Stomach (tissue), 9 donors: ENCODE measurements around the gene NPIPA5. TPM values are rescaled to one million over a fixed set of nuclear protein-coding genes. Genes with fewer than 3 reads are reported as not detected.
"Not testable (repeated sequence)": the region's sequence is repeated elsewhere in the genome, so short reads cannot be mapped to it uniquely, and the experiment has no call there.

Experiments used
- DNase-seq, 2 donors: peaks; one replicate each; pipeline versions ENCODE4 v3.0.0 to v3.0.0-alpha.2; 2013 to 2019
- H3K27ac ChIP-seq, 5 donors: fragments of 200-600 bp in 4 of 5; sonication (generic) in 4 of 5; one replicate each; pipeline ENCODE4 v1.5.1; 2013 to 2019; ENCODE audit warnings: mild to moderate bottlenecking in 1 of 5, moderate library complexity in 1 of 5
- H3K27me3 ChIP-seq, 3 donors: fragments of 200-600 bp; sonication (generic); one replicate each; pipeline ENCODE4 v1.5.1; 2017 to 2019; ENCODE audit warnings: mixed run types in 1 of 3
- H3K36me3 ChIP-seq, 4 donors: fragments of 200-600 bp; sonication (generic); 1 replicate in 3 of 4; 2 replicates in 1 of 4; pipeline ENCODE4 v1.5.1; 2016 to 2019
- H3K4me1 ChIP-seq, 4 donors: fragments of 200-600 bp; sonication (generic); one replicate each; pipeline ENCODE4 v1.5.1; 2016 to 2019
- H3K4me3 ChIP-seq, 4 donors: fragments of 200-600 bp; sonication (generic) in 3 of 4; one replicate each; pipeline ENCODE4 v1.5.1; 2016 to 2019; ENCODE audit warnings: mild to moderate bottlenecking in 1 of 4
- H3K9me3 ChIP-seq, 4 donors: fragments of 200-600 bp; sonication (generic); one replicate each; pipeline ENCODE4 v1.5.1; 2016 to 2019
- CTCF ChIP-seq, 7 experiments: fragments of 450-650 bp in 4 of 7; fragments of 200-600 bp in 3 of 7; sonication (generic) in 3 of 7; IDR thresholded peaks; one replicate each; pipeline ENCODE4 v1.5.1; 2016 to 2019; ENCODE audit warnings: antibody characterized with exemption in 7 of 7, control low read depth in 2 of 7, mild to moderate bottlenecking in 1 of 7
- EP300 ChIP-seq: sonication (generic); formaldehyde crosslinking; IDR thresholded peaks from one replicate; pipeline ENCODE4 v1.6.1; 2017; ENCODE audit warnings: antibody characterized with exemption
- POLR2A ChIP-seq, 4 donors: fragments of 450-650 bp; IDR thresholded peaks; one replicate each; pipeline ENCODE4 v1.6.1; 2016; ENCODE audit warnings: antibody characterized with exemption in 4 of 4, control low read depth in 2 of 4, mild to moderate bottlenecking in 1 of 4, moderate library complexity in 1 of 4
- POLR2AphosphoS5 ChIP-seq, 3 donors: sonication (generic); formaldehyde crosslinking; IDR thresholded peaks; one replicate each; pipeline ENCODE4 v1.6.1; 2016; ENCODE audit warnings: antibody characterized with exemption in 3 of 3
- WGBS, 5 donors: extraction: QIAGEN DNeasy Blood & Tissue Kit in 3 of 5; methylation state at CpG; one replicate each; pipeline versions ENCODE4 v1.1.5 to v1.1.7; 2013 to 2018; 5-methylcytosine and 5-hydroxymethylcytosine counted together
- intact Hi-C: fragments of 100-400 bp; cut with DNase I; formaldehyde crosslinking; loops from one replicate; pipeline ENCODE4 v1.15.1; 2023; ENCODE audit warnings: low total_unique reads
- polyA plus RNA-seq, 3 donors: library from polyadenylated mRNA; stranded (reverse); fragments of 200-250 nt; gene quantifications; one replicate each; pipeline ENCODE4 v1.2.3, GENCODE V29; 2013
- total RNA-seq, 5 donors: library from RNA; depleted of rRNA; stranded (reverse); fragments of >200 nt; gene quantifications; one replicate each; pipeline versions ENCODE4 v1.1.0 to v1.2.3, GENCODE V29; 2014 to 2016
- donor health status: healthy with polysubstance abuse.
- donor health status: Bipolar disorder and iron deficiency.
- donor health status: healthy.

The NPIPA5 gene
- total and polyA plus RNA-seq, 8 donors, result 0.45 to 20.6 (median 13.1) TPM; not detected in 1

GRCh38 chr16:15404792-15405191 is 26.7 kb upstream of the NPIPA5 start:
- WGBS, 5 donors, result 71 to 82% (median 74%) methylated on average over 4 of the region's 4 CpGs
- peaks cover 0 to 27% (median 2%) of the 10 kb centered on the region in 4 donors for H3K36me3 ChIP-seq
- DNase-seq, result no peak
- TF ChIP-seq CTCF (IDR thresholded peaks at IDR 0.05), result no peak
- TF ChIP-seq POLR2AphosphoS5 (IDR thresholded peaks at IDR 0.05), result no peak
- no peak for TF ChIP-seq POLR2A (IDR thresholded peaks at IDR 0.05)
- TF ChIP-seq EP300, result no peak
- H3K4me1 ChIP-seq, result no peaks in the 10 kb centered on the region
- H3K9me3 ChIP-seq, result no peaks in the 10 kb centered on the region
- intact Hi-C loops, result no loop called here
- no peak overlapping the region for H3K4me3 ChIP-seq
- H3K27me3 ChIP-seq, result no peaks in the 10 kb centered on the region
- H3K27ac ChIP-seq, result peak overlapping the region in 1 of 5 donors; percentile 7

- intact Hi-C loops, H3K27me3 ChIP-seq, DNase-seq, H3K4me3 ChIP-seq, H3K9me3 ChIP-seq, H3K4me1 ChIP-seq: not testable (repeated sequence)
- peaks cover 0 to 21% (median 2%) of the 10 kb centered on the region in 4 donors for H3K36me3 ChIP-seq
- 86 to 99% (median 92%) methylated on average over 3 of the region's 3 CpGs for WGBS, 5 donors
- H3K27ac ChIP-seq, result peak overlapping the region in 1 of 5 donors; percentile 14
These were observed 26.0 kb upstream of the NPIPA5 start for GRCh38 chr16:15404091-15404490.

DNA sequence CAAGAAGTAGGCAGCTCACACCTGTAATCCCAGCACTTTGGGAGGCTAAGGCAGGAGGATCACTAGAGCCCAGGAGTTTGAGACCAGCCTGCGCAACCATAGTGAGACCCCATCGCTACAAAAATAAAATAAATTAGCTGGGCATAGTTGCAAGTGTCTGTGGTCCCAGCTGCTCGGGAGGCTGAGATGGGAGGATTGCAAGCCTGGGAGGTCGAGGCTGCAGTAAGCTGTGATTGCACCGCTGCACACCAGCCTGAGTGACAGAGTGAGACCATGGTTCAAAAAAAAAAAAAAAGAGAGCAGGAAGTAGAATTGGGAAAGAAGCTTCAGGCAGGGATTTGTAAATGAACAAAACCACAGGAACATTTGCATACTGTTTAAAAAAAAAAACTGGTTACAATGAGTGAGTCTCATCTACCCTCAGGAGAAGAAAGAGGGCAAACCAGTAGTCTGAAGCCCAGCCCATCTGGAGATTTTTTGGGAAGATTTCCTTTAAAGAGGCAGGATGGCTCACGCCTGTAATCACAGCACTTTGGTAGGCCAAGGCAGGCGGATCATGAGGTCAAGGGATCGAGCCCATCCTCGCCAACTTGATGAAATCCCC is 25.4 kb upstream of the NPIPA5 start:
- WGBS, 5 donors, result 90 to 96% (median 92%) methylated on average over 9 of the region's 9 CpGs
- no peak for DNase-seq
- no peak overlapping the region for H3K4me3 ChIP-seq

DNA sequence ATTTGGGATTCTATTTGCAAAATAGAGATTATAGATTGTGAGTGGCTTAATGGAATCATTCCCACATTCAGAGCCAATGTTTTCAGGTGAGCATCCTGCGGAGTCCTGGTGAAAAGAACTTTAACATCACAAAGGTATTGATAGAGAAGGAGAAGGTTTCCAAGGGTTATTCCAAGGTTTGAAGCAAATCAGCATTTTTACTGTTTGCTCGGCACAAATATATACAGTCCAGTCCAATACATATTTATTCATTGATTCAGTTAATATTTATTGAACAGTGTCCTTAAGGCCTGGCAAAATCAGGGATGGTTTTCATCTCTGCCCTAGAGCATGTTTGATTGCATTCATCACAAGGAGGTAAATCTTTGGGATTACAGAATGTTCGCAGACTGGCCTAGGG is 23.9 kb upstream of the NPIPA5 start:
- no peak for DNase-seq
- Histone ChIP-seq H3K4me3 (no peak overlapping the region), H3K4me1 (peaks cover 0 to 5% (median 1%) of the 10 kb centered on the region in 4 donors), H3K27me3 (no peaks in the 10 kb centered on the region), H3K9me3 (no peaks in the 10 kb centered on the region), H3K36me3 (peaks cover 0 to 13% (median 2%) of the 10 kb centered on the region in 4 donors), H3K27ac (no peak overlapping the region)
- intact Hi-C loops, result no loop called here
- TF ChIP-seq POLR2A (IDR thresholded peaks at IDR 0.05) (no peak), POLR2AphosphoS5 (IDR thresholded peaks at IDR 0.05) (no peak), EP300 (no peak), CTCF (IDR thresholded peaks at IDR 0.05) (no peak)
- 70 to 90% (median 78%) methylated on average over 3 of the region's 3 CpGs for WGBS, 5 donors

More for the DNA sequence above, 25.4 kb upstream of the NPIPA5 start:
- no peaks in the 10 kb centered on the region for H3K9me3 ChIP-seq
- no peak overlapping the region for H3K27ac ChIP-seq
- no peak for TF ChIP-seq POLR2A (IDR thresholded peaks at IDR 0.05)
- no peak for TF ChIP-seq EP300
- no peak for TF ChIP-seq CTCF (IDR thresholded peaks at IDR 0.05)
- no peak for TF ChIP-seq POLR2AphosphoS5 (IDR thresholded peaks at IDR 0.05)
- intact Hi-C loops, result no loop called here
- H3K36me3 ChIP-seq, result peaks cover 0 to 19% (median 2%) of the 10 kb centered on the region in 4 donors
- H3K27me3 ChIP-seq, result no peaks in the 10 kb centered on the region
- H3K4me1 ChIP-seq, result no peaks in the 10 kb centered on the region

DNA sequence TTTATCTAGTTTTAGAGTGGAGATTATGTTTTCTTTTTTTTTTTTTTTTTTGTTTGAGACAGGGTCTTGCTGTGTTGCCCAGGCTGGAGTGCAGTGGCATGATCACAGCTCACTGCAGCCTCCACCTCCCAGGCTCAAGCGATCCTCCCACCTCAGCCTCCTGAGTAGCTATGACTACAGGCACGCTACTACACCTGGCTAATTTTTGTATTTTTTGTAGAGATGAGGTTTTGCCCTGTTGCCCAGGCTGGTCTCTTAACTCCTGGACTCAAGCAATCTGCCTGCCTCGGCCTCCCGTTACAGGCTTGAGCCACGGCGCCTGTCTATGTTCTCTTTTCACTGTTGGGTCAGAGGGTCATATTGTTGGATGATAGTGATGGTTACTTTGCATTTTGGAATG is 22.2 kb upstream of the NPIPA5 start:
- intact Hi-C loops, H3K9me3 ChIP-seq, H3K27me3 ChIP-seq, H3K4me3 ChIP-seq, H3K27ac ChIP-seq, DNase-seq: not testable (repeated sequence)
- H3K4me1 ChIP-seq, result peaks cover 6 to 19% (median 16%) of the 10 kb centered on the region in 4 donors
- peaks cover 0 to 13% (median 2%) of the 10 kb centered on the region in 4 donors for H3K36me3 ChIP-seq
- WGBS, 5 donors, result 85 to 94% (median 91%) methylated on average over 6 of the region's 6 CpGs
